CMK (cell line): Measurements from ENCODE around the gene RRM1.
"Not testable (repeated sequence)": the region's sequence is repeated elsewhere in the genome, so short reads cannot be mapped to it uniquely, and the experiment has no call there.

ENCODE experiments used
- DNase-seq: peaks from one replicate; pipeline ENCODE4 v3.0.0-alpha.2; 2010; ENCODE audit warnings: low read depth

The RRM1 gene

DNA sequence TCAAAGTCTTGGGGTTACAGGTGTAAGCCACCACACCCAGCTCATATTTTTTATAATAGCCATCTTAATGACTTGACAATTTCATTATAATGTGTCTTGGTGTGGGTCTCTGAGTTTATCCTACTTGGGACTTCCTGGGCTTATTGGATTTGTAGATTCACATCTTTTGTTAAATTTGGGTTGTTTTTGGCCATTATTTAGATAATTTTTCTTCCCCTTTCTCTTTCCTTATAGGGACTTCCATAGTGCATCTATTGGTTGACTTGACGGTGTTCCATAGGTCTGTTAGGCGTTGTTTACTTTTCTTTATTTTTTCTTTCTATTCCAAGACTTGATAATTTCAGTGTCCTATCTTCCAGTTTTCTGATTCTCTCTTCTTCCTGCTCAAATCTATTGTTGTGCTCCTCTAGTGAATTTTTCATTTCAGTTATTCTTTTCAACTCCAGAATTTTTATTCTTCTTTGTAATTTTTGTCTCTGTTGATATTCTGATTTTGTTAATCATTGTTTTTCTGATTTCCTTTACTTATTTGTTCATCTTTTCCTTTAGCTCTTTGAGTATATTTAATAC is 45.6 kb downstream of the RRM1 start:
- DNase-seq, result no peak

DNA sequence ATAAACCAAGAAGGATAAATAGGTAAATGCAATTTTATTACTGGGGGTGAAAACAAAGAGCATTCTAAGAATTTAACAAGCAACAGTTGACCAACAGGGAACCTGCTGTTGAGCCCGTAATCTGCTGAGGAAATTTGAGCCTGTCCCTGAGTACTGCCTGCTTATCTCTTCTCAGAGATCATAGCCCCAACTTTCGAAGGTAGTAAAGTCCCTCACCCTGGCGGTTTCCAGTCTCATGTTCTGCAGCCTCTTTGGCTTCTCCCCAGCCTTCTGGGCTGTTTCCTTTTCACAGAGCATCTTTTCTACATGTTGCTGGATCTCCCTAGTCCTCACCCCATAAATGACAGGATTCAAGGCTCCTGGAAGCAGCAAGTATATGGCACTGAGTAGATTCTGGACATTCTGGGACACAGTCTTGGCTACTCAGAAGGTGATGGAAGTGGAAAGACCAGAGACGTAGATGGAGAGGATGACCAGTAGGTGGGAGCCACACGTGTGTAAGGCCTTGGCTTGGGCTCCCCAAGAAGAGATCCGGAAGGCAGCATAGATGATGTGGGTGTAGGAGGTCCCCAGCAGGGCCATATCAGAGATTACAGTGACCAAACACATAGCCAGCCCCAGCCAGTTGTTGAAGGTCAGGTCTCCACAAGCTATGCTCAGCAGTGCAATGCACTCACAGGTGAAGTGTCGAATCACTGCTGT is 51.6 kb downstream of the RRM1 start:
- no peak for DNase-seq

DNA sequence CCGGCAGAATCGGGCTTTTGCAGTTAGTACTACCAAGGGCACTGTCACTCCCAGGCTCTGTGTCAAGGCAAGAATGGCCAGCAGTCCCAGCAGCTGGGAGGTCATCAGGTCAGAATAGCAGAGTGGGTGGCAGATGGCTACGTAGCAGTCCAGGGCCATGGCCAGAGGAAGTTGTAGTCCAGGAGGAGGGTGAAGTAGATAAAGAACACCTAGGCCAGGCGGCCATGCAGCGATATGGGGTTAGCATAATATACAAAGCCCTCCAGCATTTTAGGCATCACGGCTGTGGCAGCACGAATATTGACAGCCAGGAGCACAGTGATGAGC is 52.1 kb downstream of the RRM1 start:
- no peak for DNase-seq

DNA sequence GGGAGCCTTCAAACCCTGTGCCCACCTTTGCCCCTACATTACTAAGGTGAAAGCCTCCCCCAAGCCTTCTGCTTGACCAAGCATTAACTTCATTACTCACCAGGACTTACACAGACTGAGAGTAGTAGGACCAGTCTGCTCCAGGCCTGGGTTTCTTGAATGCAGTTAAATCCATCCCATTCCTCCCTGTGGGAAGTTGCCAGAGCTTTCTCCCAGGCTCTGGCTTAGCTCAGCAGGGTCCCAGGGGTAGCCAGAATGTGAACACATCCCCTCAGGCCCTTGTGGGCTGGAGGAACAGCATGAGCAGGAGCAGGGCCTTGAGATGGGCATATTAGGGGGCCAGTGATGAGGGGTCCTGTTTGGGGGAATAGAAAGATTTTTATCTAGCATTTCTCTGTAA is 59.9 kb downstream of the RRM1 start:
- no peak for DNase-seq

DNA sequence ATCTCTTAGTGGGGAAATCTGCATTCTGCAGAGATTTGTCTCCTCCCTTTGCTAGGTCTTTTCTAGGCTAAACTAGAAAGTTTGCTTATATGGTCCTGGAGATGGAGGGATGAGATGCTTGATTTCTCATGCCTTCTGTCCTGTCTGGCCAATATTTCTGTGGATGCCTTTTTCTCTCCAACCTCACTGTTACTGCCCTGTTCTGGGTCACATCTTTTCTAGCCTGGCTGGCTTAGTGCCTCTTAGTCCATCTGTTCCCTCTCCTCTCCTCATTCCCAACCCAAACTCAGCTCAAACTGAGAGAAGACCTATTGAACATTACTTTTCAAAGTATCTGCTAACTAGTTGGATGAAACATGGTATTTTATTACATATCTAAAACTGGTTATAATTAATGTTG is 62.0 kb downstream of the RRM1 start:
- DNase-seq, result no peak

DNA sequence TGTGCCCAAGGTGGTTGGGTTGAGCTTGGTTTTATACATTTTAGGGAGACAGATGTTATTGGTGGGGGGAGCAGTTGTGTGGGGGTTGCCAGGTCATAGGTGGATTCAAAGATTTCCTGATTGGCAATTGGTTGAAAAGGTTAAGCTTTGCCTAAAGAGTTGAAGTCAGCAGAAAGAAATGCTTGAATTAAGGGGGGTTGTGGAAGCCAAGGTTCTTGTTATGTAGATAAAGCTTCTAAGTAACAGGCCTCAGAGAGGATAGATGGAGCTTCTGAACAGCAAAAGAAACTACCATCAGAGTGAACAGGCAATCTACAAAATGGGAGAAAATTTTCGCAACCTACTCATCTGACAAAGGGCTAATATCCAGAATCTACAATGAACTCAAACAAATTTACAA is 64.2 kb downstream of the RRM1 start:
- DNase-seq, result not testable (repeated sequence)

DNA sequence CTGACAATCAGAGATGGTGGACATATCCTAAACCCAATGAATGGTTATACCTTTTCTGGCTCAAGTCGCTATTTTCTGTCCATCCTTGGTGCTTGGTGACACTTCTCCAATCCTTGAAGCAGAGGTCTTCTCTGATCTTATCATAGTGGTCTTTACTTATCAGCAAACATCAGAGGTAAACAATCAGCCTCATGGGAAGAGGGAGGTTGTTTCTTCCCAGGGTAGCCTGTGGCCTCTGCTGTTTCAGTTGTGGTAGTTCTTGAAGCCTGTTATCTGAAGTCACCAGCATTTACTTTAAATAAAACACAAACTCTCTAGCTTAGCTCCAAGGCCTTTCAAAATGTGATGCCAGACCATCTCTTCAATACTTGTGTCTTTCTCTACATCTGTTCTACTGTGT is 66.7 kb downstream of the RRM1 start:
- DNase-seq, result no peak

DNA sequence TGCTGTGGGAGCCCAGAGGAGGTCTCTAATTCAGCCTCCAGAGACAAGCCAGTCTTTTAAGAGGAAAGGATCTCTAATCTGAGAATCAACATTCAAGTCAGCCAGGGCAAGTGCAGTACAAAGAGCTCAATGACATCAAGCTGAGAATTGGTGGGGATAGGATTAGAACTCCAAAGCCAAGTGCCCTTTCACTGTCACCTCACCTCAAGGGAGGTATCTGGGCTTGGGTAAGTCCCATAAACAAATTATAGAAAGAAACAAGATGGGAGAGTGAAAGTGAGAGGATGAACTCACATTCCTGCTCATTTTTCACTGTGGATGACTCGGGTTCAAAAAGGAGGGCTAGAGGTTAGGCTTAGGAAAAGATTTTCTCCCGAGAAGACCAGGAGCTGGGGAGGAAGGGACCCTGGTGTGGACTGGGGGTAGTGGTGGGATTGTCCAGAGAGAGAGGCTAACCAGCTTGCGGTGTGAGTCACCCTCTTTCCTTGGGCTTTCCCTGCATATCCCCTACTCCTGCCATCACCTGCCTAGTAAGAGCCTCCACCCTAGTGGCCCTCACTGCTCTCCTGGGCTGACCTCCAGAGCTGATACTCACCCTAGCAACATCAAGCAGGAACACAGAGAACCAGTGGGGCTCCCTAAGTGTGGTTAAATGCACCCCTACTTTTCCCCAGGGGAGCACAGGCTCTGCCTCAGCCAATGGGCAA is 70.4 kb downstream of the RRM1 start:
- DNase-seq, result no peak

DNA sequence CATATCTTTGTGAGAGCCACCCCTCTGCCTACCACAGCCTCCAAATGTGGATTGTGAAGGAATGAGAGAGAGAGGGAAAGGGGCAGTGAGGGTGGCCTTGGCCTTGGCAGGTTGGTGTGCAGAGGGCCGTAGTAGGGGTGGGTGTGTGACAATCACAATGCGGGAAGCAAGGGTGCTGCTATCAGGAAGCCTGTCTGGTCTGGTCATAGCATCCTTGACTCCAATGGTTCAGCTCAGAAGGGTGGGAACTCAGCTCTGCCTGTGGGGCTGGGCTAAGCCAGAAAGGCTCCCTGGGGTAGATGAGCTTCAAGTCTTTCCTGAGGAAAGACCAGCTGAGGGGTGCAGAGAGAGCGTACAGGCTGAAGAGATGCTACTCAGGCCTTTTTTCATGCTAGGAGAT is 72.7 kb downstream of the RRM1 start:
- DNase-seq, result no peak

DNA sequence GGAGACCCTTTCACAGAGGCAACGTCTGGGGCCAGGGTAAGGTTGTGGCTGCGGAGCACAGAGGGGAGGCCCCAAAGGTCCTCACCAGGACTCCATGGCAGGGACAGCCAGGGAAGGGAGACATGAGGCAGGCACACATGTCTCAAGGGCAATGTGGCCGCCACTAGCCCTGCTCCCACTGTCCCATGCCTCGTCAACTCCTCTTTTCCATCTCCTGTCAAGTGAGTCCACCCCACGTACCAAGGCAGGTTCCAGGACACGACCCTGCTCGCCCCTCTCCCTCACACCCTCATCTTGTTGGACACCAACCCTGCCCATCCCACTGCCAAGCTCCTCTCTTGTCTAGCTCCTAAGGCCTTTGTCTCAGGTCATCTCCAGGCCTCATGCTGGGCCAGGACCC is 73.2 kb downstream of the RRM1 start:
- DNase-seq, result no peak

DNA sequence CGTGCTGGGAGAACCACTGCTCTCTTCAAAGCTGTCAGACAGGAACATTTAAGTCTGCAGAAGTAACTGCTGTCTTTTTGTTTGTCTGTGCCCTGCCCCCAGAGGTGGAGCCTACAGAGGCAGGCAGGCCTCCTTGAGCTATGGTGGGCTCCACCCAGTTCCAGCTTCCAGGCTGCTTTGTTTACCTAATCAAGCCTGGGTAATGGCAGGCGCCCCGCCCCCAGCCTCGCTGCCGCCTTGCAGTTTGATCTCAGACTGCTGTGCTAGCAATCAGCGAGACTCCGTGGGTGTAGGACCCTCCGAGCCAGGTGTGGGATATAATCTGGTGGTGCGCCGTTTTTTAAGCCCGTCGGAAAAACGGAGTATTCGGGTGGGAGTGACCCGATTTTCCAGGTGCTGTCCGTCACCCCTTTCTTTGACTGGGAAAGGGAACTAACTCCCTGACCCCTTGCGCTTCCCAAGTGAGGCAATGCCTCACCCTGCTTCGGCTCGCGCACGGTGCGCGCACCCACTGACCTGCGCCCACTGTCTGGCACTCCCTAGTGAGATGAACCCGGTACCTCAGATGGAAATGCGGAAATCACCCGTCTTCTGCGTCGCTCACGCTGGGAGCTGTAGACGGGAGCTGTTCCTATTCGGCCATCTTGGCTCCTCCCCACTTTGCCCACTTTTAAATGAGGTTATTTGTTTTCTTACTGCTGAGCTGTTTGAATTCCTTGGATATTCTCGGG is 81.2 kb downstream of the RRM1 start:
- not testable (repeated sequence) for DNase-seq

DNA sequence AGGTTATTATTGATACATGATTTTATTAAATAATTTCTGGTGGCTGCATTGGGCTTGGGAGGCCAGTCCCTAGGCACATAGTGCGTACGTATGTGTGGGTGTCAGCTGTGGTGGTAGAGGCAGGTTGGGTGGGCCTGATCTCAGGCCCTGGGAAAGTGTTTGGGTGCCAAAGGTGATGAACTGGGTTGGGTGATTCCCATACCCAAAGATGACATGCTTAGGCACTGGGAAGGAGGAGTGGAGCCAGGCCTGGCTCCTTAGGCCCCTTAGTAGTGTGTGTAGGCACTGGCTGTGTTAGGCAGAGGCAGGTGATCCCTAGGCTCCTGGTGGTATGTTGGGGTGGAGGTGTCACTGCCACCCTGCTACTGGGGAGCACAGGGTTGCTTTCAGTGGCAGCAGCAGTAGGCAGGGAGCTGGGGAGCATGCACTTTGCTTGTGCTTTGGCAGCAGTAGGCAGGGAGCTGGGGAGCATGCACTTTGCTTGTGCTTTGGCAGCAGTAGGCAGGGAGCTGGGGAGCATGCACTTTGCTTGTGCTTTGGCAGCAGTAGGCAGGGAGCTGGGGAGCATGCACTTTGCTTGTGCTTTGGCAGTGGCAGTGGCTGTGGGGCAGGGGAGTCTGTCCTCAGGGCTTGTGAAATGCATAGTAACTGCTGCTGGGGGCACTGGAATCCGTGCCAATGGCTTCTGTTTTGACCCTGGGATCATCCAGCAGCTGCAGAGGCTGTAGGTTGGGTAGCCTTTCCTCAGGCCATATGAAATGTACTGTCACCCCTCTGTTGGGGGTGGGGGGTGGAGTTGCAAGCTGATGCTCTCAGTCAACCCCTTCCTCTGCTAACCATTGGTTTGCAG is 84.4 kb downstream of the RRM1 start:
- DNase-seq, result no peak

DNA sequence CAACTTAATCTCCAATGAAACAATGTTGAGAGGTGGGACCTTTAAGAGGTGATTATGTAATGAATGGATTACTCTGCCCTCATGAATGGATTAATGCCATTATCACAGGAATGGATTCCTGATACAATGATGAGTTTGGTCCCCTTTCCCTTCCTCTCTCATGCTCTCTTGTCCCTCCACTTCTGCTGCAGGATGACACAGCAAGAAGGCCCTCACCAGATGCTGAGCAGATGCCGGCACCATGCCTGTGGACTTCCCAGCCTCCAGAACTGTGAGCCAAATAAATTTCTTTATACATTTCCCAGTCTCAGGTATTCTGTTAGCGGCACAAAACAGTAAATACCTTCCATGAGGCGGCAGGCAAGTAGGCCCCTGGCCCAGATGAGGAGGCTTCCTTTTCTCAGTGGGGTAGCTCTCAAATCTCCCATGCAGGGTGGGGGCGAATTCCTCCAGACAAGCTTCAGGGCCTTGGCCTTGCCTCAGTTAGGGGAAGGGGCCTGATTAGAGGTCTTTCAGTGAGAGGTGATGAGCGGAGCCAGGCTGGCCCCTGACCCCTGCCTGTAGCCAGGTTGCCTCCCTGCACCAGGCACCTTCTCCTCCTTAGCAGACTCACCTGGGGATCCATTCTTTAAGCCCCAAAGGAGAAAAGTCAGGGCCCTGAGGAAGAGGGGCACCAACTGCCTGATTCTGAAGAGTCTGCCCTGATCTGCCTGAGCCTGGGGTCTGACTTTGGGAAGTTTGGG is 86.0 kb downstream of the RRM1 start:
- DNase-seq, result no peak

DNA sequence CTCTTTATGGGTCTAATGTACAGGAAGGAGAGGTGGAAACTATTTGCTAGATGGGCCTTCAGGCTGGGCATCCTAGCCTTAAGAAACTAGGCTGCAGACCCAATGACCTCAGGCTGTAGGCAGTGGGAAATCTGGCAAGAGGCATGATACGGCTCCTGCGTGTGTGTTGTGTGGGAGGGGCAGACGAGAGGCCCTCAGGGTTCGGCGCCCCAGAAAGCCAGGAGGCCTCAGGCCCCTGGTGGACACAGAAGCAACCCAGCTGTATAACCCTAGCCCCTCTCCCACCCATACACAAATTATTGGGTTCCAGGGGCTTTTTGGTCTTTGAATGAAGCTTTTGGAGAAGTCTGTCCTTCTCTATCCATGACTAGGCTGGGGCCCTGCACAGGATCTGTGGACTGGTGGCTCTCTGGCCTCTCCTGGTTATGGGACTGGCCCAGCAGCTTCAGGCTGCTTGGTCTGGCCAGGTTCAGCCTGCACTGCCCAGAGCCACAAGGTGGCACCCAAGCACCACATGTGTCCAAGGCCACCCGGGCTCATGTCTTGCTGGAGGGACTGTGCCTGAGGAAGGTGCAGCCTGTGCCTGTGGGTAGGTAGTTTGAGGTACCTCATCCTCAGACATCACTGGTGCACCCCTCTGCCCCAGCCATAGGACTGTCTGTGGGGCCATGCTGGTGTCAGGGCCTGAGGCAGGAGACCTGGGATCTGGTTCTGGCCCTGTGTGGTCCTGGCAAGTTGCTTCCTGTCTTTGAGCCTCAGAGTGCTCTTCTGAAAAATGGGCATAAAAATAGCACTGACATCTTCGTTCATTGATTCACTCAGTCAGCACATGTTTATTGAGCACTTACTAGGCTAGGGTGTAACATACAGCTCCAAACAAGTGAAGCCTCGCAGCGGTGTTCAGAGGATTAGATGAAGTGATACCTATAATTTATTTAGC is 87.5 kb downstream of the RRM1 start:
- no peak for DNase-seq

DNA sequence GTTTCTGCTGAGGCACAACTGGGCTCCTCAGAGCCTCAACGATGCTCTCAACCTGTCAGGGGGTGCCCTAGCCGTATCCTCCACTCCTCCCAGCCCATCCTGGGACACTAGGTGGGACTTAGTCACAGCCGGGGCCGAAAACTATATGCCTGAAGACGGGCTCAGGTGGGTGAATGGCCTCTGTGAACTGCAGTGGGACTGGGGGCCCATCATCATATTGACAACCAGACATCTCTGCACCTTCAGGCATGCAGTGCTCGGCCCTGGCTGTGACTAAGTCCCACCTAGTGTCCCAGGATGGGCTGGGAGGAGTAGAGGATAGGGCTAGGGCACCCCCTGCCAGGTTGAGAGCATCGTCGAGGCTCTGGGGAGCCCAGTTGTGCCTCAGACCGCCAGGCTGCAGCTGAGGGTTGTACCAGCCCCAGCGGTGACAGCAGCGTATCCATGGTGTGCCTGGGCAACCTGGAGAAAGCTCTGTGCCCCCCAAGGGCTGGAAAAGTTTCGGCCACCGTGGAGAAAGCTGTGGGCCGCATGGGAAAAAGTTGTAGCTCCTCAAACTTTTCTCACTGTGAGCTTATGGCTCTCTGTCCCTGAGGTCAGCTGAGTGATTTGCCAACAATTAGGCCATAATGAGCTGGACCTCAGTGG is 88.9 kb downstream of the RRM1 start:
- DNase-seq, result no peak

DNA sequence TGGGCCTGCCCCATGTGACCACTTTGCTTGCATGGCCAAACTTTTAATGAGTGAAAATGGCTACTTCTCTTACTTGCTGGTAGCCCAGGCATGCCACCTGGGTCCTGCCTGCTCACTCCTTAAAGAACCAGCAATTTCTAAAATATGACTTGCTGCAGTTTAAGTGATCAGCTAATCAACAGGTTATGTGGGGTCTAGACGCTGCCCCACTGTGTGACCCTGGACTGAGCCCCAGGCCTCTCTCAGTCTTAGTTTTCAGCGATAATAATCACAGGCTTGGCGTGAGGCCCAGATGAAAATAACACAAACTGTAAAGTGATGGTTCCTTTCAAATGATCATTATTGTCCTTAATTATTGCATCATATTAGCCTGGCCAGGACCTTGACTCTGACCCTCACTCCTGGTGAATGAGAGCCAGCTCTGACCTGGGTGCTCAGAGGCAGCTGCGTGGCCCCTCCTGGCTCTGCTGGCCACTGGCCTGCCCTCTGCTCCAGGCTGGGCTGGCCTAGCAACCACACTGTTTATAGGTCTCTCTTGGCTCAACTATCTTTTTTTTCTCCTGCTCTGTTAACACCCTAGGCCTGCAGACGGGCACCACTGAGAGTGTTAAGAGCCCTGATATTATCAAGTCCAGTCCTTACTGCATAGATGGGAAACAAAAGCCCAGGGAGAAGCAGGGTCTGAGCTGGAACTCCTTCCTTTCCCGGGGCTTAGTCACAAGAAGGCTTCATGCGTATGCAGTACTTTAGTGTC is 89.7 kb downstream of the RRM1 start:
- no peak for DNase-seq

DNA sequence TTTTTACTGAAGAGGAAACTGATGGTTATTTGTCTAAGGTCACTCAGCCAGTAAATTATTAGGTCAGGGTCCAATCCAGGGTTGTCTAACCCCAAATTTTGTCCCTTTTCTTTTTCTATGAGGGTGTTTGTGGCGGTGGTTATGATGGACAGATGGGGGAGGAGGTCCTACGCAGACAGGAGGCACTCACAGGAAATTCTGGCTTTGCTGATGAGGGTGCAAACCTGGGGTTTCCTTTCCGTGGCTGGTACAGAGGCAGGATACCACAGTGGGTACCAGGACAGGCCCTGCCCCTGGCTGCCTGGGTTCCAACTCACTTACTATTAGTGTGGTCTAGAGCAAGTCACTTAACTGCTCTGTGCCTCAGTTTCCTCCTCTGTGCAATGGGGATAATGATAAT is 91.0 kb downstream of the RRM1 start:
- no peak for DNase-seq

DNA sequence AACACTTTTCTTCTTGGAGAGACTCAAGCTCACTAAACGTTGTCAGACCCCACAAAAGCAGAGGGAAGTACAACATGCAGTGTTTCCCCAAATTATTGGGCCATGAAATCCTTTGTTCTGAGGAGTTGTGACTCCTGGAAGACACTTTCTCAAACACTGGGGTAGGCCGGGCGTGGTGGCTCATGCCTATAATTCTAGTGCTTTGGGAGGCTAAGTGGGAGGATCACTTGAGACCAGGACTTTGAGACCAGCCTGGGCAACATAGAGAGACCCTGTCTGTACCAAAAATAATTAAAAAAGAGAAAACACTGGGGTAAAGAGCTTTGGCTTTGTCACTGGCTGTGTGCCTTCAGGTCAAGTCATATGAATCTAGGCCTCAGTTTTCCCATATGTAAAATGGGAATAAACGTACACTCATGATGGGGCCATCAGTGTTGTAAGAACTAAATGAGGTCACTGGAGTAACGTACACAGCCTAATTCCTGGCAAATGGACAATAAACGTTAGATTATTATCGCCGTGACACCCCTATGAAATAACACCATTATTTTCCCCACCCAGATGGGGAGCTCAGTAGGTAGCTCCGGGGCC is 92.0 kb downstream of the RRM1 start:
- no peak for DNase-seq
